ENCODE results near the gene NOCT.

- TF ChIP-seq EP300 (conservative IDR thresholded peaks at IDR 0.05; ENCODE audit: poor library complexity, severe bottlenecking) (no peak), EZH2 (IDR thresholded peaks at IDR 0.05; ENCODE audit: borderline replicate concordance, insufficient read depth, low read length, poor library complexity, severe bottlenecking) (no peak), POLR2AphosphoS5 (IDR thresholded peaks at IDR 0.05) (no peak), TAF1 (IDR thresholded peaks at IDR 0.05; ENCODE audit: low read depth) (no peak)
- TF ChIP-seq, protein P1, sequence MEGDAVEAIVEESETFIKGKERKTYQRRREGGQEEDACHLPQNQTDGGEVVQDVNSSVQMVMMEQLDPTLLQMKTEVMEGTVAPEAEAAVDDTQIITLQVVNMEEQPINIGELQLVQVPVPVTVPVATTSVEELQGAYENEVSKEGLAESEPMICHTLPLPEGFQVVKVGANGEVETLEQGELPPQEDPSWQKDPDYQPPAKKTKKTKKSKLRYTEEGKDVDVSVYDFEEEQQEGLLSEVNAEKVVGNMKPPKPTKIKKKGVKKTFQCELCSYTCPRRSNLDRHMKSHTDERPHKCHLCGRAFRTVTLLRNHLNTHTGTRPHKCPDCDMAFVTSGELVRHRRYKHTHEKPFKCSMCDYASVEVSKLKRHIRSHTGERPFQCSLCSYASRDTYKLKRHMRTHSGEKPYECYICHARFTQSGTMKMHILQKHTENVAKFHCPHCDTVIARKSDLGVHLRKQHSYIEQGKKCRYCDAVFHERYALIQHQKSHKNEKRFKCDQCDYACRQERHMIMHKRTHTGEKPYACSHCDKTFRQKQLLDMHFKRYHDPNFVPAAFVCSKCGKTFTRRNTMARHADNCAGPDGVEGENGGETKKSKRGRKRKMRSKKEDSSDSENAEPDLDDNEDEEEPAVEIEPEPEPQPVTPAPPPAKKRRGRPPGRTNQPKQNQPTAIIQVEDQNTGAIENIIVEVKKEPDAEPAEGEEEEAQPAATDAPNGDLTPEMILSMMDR (IDR thresholded peaks at IDR 0.05; ENCODE audit: poor library complexity, severe bottlenecking), result no peak
Measured at GRCh38 chr4:139022835-139023234, 7.3 kb downstream of the NOCT start.
